Stimulated activated CD8-positive, alpha-beta memory T cell treated with anti-CD3 and anti-CD28 coated beads, Interleukin-15, amount 100 ng/mL, for 4 hours (primary cell): ENCODE data around the gene RBFOX1.
"Not testable (repeated sequence)": the region's sequence is repeated elsewhere in the genome, so short reads cannot be mapped to it uniquely, and the experiment has no call there.

ENCODE experiments used
- DNase-seq, 2 donors: peaks; one replicate each; pipeline ENCODE4 v3.0.0-alpha.2; 2020; ENCODE audit warnings: low read depth in 2 of 2

Gene RBFOX1

DNA sequence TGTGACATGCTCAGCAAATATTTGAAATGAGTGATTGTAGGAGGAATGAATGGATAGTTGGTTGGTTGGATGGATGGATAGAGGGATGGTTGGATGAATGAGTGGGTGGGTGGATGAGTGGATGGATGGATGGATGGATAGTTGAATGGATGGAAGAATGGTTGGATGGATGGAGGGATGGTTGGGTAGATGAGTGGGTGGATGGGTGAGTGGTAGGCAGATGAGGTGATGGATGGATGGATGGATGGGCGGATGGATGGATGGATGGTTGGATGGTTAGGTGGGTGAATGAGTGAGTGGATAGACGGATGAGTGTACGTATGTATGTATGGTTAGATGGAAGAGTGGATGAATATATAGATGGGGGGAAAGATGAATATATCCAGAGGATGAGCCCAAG lies 137.7 kb downstream of the RBFOX1 start:
- no peak for DNase-seq

DNA sequence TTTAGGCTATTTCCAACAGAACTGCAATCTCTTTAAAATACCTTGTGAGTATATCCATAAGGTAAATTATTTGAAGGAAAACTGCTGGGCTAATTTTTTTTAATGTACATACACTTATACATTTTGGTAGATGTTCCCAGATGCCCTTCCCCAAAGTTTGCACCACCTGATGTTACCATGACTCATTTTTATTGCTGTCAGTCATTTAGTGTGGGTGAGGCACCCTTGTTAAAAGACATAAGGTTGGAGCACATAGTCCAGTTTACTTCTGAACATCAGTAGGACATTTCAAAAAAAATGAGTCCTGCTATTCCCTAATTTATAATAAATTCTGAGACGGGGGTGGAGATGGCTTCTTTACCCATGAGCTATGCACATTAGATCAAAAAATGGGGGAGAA lies 138.6 kb downstream of the RBFOX1 start:
- DNase-seq: no peak

DNA sequence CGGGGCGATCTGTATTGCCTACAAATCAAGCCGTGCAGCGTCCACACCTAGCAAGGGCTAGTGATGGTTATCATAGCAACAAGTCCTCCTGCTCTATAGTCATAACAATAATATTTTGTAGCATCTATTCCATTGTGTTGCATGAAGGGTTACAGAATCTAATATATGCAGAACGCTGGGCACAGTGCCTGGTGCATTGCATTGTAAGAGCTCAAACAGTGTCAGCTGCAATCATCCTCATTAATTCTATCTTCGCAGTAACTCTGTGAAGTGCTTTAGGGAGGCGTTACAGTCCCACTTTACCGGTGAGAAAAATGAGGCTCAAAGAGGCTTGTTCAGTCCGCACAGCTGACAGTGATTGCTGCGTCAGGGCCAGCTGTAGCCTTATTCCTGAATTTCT lies 149.4 kb downstream of the RBFOX1 start:
- DNase-seq: no peak

DNA sequence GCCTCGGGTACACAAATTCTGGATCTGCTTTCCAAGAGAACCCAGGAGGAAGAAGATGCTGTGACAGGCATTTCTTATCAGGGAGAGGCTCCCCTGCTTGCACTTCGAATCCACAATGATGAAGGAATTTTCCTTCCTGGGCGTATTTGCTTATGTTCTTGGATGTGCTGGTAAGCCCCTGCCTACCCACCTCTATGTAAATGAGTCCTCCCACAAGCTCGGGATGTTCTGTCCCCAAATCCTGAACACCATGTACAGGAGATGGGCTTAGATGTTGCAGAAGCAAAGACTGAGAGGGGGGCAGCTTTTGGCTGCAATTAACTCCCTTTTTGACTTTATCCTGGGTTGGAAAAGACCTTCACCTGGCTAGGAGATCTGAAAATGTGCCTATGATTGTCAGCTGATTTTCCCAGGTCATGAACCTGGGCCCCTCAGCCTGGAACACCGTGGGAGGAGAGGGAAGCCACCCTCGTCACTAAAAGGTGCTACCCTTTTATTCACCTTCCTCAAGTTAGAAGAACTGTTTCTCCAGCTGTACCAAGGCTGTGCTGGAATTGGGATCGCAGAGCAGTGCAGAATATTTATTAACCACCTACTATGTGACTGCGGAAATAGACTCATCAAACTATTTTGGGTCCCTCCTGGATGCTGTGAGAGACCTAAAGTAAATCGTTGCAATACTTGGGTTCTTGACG lies 150.1 kb downstream of the RBFOX1 start:
- DNase-seq: no peak

DNA sequence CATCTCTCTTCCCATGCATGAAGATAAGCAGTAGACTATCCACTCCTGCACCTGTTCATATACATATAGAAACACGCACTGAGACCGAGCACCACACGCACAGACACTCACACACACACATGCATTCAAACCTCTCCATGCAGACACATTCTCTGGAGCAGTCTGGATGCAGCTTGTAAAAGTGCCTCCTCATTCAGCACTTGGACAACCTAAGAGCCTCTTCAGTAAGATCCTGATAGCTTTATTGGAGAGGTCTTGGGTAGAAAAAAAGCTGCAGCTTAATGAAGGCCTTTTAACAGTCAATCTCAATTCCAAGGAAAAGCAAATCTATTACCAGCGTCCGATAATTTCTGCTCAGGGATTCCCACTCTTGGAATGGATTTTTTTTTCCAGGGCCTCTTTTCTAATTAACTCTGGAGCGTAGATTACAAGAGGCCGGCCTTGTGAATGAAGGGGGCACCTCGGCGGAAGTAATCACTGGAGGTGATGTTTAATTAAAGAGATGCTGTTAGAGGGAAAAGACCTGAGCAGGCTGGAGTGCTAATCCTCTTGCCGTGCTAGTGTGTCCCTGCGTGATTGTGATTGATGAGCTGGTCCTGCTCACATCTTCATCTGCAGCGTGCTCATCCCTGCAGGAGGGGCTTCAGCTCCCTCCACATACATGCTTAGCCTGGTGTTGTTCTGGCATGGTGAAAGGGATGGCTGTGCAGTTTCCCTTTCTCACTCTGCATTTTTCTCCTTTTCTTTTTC lies 155.1 kb downstream of the RBFOX1 start:
- no peak for DNase-seq

DNA sequence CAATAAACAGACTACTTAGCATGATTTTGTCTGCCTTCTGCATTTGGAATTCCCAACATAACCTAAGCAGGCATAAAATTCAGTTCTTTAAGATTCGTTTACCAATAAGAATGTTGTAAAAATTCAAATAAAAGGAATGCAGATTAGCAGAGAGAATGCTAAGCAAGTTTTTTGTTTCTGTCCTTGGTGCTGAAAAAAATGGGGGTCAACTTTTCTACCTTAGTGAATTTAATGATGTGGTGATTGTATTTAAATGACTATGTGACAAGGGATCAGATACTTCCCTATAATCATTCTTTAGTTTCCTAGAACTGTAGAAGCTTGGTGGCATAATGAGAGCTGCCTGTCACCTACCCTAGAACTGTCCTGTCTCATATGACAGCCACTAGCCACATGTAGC lies 159.5 kb downstream of the RBFOX1 start:
- DNase-seq: no peak

DNA sequence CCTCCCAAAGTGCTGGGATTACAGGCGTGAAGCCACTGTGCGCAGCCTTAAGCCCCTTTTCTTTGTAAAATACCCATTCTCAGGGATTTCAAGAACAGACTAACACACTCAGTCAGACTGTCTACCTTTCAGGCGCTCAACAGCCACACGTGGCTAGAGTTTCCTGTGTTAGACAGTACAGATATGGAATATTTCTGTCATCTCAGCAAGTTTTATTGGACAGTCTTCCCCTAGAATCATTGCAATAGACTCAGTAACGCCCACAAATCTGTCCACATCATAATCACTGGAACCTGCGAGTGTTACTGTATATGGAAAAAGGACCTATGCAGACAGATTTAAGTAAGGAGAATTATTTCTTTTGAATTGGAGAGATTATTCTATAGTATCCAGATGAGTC lies 160.5 kb downstream of the RBFOX1 start:
- DNase-seq: no peak

DNA sequence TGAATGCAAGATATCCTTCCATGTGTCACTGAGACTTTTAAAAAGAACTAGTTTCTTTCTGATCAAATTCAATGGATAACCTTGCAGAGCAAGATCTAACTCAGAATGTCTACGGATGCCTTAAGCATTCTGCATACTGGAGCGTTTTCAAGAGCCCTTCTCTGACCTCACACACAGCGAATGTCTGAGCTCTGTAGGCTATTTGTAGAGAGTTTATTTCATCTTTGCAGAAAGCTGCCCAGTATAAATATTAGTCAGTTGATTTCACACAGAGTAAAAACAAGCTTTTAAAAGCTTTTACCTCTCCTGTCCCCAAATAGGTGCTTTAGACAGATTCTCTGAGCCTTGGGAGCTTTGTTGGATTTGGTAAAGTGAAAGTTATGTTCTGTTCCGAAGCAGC lies 165.0 kb downstream of the RBFOX1 start:
- DNase-seq: no peak

DNA sequence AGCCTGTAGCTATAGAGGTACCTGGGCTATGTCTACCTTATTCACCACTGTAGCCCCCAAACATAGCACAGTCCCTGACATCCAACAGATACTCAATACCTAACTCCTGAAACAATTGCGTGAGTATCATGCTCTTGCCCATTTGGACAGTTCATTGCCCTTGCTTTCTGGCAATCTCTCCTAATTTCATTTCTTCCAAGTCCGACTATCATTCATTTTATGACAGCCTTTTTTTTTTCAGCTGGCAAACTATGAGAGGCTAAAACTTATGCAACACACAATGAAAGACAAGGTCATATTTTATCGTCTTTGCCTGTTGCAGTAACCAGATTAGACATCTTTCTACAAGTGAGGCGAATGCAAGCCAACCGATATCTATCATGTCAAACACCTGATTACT lies 169.2 kb downstream of the RBFOX1 start:
- no peak for DNase-seq

DNA sequence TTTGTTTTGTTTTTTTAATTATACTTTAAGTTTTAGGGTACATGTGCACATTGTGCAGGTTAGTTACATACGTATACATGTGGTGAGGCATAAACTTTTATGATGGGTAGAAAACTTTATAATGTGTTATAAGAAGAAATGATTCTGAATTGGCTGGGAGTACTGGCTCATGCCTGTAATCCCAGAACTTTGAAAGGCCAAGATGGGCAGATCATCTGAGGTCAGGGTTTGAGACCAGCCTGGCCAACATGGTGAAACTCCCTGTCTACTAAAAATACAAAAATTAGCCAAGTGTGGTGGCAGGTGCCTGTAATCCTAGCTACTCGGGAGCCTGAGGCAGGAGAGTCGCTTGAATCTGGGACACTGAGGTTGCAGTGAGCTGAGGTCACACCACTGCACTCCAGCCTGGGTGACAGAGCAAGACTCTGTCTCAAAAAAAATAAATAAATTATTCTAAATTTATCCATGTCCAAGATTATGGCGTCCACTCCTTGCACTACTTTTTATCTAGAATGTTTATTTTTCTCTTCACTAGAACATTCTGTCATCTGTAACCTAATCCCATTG lies 170.0 kb downstream of the RBFOX1 start:
- DNase-seq: not testable (repeated sequence)

DNA sequence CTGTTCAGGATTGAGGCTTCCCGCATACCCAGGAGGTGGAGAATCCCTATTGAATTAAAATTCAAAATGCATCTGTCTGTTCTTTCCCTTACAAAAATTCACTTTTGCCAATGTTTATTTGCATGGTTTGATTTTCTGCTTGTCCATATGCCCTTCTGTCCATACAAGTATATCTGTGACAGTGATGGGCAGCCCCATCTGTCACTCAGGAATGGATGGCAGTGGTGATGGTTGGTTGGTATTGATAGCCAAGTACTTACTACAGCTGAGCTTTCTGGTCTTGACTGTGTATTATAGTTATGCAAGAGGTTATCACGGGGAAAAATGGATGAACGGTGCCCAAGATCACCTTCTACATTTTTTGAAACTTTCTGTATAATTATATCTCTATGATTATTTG lies 171.0 kb downstream of the RBFOX1 start:
- no peak for DNase-seq

DNA sequence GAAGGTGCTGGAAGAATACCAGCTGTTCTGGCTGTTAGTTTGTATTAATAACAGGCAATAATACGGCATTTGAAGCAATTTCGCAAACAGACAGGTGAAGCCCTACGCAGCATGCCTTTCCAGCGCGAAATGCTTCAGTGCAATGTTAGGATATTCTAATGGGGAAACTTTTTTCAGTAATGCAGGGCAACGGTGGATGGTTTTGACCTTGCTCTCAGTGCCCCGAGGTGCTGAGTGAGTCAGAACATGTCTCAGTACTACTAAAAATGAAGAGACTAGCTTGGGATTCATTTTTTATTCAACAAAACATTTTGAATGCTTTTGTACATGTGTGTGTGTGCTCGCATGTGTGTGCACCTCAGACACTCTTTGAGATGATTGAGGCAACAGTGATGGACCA lies 172.2 kb downstream of the RBFOX1 start:
- no peak for DNase-seq

DNA sequence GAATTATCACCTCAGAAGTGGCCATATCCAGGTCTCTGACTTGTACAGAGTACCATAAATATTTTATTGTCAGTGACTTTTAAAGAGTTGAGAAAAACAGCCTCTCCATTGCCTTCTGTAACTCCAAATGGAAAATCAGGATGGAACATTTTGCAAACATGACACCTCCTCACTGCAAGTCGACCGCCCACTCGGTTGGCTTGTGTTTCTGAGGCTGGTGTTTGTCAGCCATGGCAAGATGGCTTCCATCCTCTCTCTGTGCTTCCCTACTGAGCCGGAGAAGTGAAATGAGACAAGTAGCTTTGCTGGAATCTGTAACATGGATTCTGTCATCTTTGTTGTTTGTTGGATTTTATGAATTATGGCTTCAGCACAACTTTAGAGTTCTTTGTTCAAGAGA lies 172.8 kb downstream of the RBFOX1 start:
- no peak for DNase-seq

DNA sequence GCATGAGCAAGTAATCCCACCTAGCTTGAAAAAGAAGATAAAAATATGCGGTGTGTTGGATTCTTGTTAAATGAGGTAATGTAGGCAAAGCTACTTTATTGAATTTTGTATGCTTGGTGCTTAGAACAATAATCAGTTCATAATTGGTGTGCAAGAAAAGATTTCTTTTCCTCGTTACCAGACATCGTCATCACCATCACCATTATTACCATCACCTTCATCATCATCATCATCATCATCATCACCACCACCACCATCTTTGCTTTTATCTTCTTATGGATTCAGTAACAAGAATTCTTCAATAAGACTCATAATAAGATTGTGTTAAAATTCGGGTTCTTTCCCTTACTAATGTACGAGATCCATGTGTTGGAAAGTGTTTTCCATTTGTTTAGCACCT lies 173.7 kb downstream of the RBFOX1 start:
- DNase-seq: no peak

DNA sequence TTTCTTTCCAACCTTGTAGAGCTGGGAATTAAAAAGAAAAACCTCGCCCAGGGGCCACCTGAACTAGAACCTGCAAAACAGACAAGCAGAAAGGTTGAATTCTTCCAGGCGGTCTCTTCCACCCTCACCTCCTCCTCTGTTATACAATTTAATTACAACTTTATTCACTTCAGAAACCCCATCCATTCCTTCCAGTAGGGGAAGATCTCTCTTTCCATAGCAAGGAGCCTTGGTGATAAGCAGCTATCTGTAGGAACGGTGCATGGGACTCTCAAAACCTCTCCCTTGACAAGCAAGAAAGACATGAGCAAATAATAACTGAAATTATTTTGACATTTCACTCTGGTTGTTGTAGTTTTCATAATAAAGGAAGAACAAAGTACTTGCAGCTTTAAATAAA lies 176.0 kb downstream of the RBFOX1 start:
- no peak for DNase-seq

DNA sequence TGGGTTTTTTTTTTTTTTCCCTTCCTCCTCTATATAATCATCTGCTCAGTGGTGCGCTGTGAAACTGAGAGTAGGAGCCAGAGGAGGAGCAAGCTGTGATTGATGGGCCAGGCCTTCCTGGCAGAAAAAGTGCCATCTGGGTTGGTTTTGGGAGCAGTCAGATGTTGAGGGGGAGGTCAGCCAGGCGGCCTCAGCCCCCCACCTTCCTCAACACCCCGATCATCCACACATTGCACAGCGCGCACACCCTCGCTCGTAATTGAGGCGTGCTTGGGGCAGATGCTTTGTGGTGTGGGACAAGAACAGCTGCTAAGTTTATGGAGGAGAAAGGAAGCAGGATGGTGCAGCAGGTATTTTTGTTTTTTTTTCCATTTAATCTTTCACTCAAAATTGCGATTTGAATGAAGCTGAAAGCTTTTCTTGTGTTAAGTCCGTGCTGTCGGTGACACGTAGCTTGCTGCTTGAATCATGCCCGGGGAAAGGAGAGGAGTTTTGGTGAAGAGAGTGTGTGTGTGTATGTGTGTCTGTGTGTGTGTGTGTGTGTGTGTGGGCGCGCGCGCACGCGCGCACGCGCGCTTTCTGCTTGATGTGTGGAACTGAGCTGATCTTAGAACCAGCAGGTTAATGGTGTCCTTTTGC lies 177.4 kb downstream of the RBFOX1 start:
- no peak for DNase-seq

DNA sequence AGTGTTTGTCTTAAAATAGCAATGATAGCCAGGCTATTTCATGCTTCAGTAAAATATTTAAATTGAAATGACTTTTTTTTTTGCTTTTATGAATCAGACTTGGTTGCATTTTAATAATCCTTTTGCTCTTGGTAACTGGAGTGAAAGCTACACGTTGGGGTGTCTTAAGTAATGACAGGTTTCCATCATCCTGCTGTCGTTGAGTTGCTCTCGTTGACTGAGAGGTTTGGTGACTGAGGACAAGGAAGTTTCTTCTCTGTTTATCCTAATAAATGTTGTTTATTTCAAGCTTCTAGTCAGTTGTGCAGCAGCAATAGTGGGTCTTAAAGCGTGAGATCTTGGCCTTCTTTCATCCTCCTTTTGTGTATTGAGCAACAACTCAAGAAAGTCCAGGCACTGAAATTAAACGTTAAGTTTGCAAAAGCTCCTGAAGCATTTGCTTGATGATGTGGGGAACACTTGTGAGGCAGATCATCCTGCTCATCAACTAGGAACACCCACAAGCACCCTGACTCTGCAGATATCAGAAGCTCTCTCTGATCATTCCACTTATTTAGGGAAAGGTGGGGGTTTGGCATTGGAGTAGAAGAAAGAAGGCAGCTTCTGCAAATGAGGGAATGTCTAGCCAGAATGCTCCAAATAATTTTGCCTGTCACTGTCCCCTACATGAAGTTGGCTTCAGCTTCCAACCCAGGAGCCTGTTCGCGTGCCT lies 179.1 kb downstream of the RBFOX1 start:
- DNase-seq: no peak

DNA sequence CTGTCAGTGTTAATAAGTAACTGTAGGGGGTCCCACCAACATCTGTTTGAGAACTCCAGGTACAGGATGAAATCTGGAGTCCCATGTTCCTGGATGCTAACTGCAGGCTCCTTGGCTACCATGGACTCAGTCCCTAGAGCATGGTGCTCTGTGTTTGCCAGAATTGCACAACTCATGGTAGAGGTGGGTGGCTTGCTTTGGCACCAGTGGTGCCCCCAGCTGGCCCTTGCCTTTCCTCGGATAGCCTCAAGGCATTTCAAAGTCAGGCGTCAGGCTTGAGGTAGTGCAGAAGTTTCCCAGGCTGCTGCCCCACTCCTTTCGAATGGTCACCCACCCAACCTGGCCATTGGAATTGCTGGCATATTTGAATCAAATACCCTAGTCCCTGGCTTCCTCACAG lies 179.9 kb downstream of the RBFOX1 start:
- no peak for DNase-seq

DNA sequence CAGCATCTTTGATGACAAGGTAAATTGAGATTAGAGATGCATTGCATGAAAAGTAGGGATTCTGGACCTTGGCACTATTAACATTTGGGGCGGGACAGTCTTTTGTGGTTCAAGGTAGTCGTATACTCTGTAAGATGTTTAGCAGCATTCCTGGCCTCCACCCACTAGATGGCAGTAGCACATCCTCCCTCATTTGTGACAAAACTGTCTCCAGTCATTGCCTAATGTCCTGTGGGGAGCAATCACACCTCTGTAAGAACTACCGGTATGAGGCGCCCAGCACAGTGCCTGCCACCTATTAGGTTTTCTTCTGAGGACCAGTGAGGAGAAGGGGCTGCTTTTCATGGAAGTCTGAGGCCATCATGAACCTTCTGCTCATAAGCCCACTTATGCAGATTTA lies 180.8 kb downstream of the RBFOX1 start:
- DNase-seq: no peak

DNA sequence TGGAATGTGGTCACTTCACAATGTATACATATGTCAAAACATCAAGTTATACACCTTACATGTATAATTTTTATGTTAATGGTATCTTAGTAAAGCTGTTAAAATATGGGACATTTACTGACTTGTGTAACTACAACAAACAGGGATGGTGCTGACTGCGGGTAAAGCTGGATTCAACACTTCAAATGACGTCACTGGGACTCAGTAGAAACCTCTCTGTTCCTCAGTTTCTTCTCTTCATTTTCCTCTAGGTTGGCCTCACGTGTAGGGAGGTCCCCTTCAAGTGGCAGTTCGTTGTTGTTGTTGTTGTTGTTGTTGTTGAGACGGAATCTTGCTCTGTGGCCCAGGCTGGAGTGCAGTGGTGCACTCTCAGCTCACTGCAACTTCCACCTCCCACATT lies 182.9 kb downstream of the RBFOX1 start:
- DNase-seq: no peak

DNA sequence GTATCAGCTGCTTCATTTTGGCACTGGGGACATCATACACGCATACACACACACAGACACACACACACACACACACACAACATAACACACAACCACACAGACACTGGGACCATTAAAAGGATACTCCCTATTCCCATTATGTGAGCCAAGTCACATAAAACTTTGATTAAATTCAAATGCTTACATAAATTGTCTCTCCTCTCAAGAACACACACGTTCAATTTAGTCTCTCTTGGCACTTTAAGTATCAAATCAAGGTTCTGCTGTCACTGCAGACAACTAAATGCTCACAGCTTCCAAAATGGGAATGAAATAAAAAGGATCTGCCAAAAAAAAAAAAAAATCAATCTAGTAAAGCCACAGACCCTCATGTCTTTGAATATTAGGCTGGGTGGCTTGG lies 184.9 kb downstream of the RBFOX1 start:
- DNase-seq: no peak

DNA sequence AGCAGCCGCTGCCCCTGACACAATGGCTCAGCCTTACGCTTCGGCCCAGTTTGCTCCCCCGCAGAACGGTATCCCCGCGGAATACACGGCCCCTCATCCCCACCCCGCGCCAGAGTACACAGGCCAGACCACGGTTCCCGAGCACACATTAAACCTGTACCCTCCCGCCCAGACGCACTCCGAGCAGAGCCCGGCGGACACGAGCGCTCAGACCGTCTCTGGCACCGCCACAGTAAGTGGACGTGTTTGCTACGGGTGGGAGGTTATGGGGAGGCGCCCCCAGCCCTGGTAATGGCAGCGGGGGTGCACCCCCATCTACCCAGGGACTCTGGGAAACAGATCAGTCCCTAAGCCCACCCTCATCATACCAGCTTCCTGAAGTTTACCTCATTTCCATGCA lies 185.5 kb downstream of the RBFOX1 start:
- no peak for DNase-seq
